GM23338 (cell line): ENCODE data around the gene GAB1. TPM values are rescaled to one million over a fixed set of nuclear protein-coding genes. Genes with fewer than 3 reads are reported as not detected.

ENCODE experiments used
- ATAC-seq: fragments of 200-7000 bp; cut with Tn5 transposase; 3 replicates; pipeline ENCODE4 v1.9.1; 2020
- DNase-seq: peaks from one replicate; pipeline ENCODE4 v3.0.0-alpha.2; 2015; ENCODE audit warnings: low spot score
- H2AFZ ChIP-seq: fragments of 200-600 bp; sonication (generic); 2 replicates; pipeline ENCODE4 v1.8.0; 2016; ENCODE audit warnings: antibody characterized with exemption, mild to moderate bottlenecking, moderate library complexity
- H3F3A ChIP-seq: fragments of 200-600 bp; sonication (generic); replicated peaks from 2 replicates; pipeline ENCODE4 v1.8.0; 2017; ENCODE audit warnings: antibody characterized with exemption, mixed run types, low read depth
- H3K27ac ChIP-seq: fragments of 200-600 bp; sonication (generic); 2 replicates; pipeline ENCODE4 v1.6.1; 2016; ENCODE audit warnings: low read depth
- H3K27me3 ChIP-seq: fragments of 200-600 bp; sonication (generic); 2 replicates; pipeline ENCODE4 v1.8.0; 2016; ENCODE audit warnings: mild to moderate bottlenecking, mixed run types, moderate library complexity; ENCODE audit not compliant: insufficient read depth
- H3K36me3 ChIP-seq: fragments of 200-600 bp; sonication (generic); 2 replicates; pipeline ENCODE4 v1.8.0; 2016; ENCODE audit warnings: mild to moderate bottlenecking; ENCODE audit not compliant: insufficient read depth
- H3K4me1 ChIP-seq: fragments of 200-600 bp; sonication (generic); 2 replicates; pipeline ENCODE4 v1.8.0; 2016; ENCODE audit warnings: mild to moderate bottlenecking, moderate library complexity; ENCODE audit not compliant: insufficient read depth
- H3K4me2 ChIP-seq: fragments of 200-600 bp; sonication (generic); 2 replicates; pipeline ENCODE4 v1.7.1; 2017; ENCODE audit warnings: mixed run types
- H3K4me3 ChIP-seq: fragments of 200-600 bp; sonication (generic); 2 replicates; pipeline ENCODE4 v1.6.1; 2016; ENCODE audit warnings: mixed run types
- H3K79me2 ChIP-seq: fragments of 200-600 bp; sonication (generic); replicated peaks from 2 replicates; pipeline ENCODE4 v1.8.0; 2017; ENCODE audit warnings: mild to moderate bottlenecking; ENCODE audit not compliant: insufficient read depth
- H3K9me2 ChIP-seq: fragments of 200-600 bp; sonication (generic); 2 replicates; pipeline ENCODE4 v1.8.0; 2017; ENCODE audit not compliant: insufficient read depth
- H4K20me1 ChIP-seq: fragments of 200-600 bp; sonication (generic); replicated peaks from 2 replicates; pipeline ENCODE4 v1.8.0; 2017; ENCODE audit warnings: mild to moderate bottlenecking; ENCODE audit not compliant: insufficient read depth
- H3K27ac Mint-ChIP-seq: 2 replicates; pipeline ENCODE4 v1.8.0; 2020; ENCODE audit warnings: inconsistent platforms, mild to moderate bottlenecking, moderate library complexity, mixed read lengths
- H3K27me3 Mint-ChIP-seq: 3 replicates; pipeline ENCODE4 v1.8.0; 2022; ENCODE audit warnings: low read depth, mild to moderate bottlenecking, moderate library complexity, mixed read lengths, inconsistent platforms; ENCODE audit not compliant: insufficient read depth, poor library complexity
- H3K36me3 Mint-ChIP-seq: 3 replicates; pipeline ENCODE4 v1.8.0; 2021; ENCODE audit warnings: low read depth, mild to moderate bottlenecking, inconsistent platforms, moderate library complexity, mixed read lengths
- H3K4me1 Mint-ChIP-seq: 3 replicates; pipeline ENCODE4 v1.8.0; 2020; ENCODE audit warnings: mild to moderate bottlenecking, inconsistent platforms, mixed read lengths
- H3K4me3 Mint-ChIP-seq: 3 replicates; pipeline ENCODE4 v1.8.0; 2021; ENCODE audit warnings: moderate library complexity, mild to moderate bottlenecking, inconsistent platforms, mixed read lengths
- H3K9me3 Mint-ChIP-seq: 3 replicates; pipeline ENCODE4 v1.8.0; 2020; ENCODE audit warnings: moderate library complexity, mild to moderate bottlenecking, inconsistent platforms, mixed read lengths
- CREB1 ChIP-seq: fragments of 250-450 bp; sonication (Bioruptor Pico); IDR thresholded peaks from 2 replicates; pipeline ENCODE4 v1.5.0; 2020; ENCODE audit warnings: low read depth, mild to moderate bottlenecking, moderate library complexity
- EZH2 ChIP-seq: fragments of 200-600 bp; sonication (generic); IDR thresholded peaks from one replicate; pipeline ENCODE4 v1.8.0; 2017; ENCODE audit warnings: antibody characterized with exemption, mild to moderate bottlenecking, low read depth; ENCODE audit not compliant: unreplicated experiment
- EZH2phosphoT487 ChIP-seq: fragments of 200-600 bp; sonication (generic); IDR thresholded peaks from one replicate; pipeline ENCODE4 v1.8.1; 2018; ENCODE audit warnings: antibody characterized with exemption; ENCODE audit not compliant: unreplicated experiment
- JUNB ChIP-seq: IDR thresholded peaks from one replicate; pipeline ENCODE4 v1.6.1; 2016; ENCODE audit warnings: antibody characterized with exemption; ENCODE audit not compliant: unreplicated experiment
- NANOG ChIP-seq: IDR thresholded peaks from 2 replicates; pipeline ENCODE4 v1.6.1; 2016; ENCODE audit warnings: antibody characterized with exemption, borderline replicate concordance
- POLR2AphosphoS5 ChIP-seq: IDR thresholded peaks from 2 replicates; pipeline ENCODE4 v1.6.1; 2016; ENCODE audit warnings: antibody characterized with exemption, low read depth
- STAT1 ChIP-seq: IDR thresholded peaks from one replicate; pipeline ENCODE4 v1.6.1; 2016; ENCODE audit warnings: antibody characterized with exemption; ENCODE audit not compliant: unreplicated experiment
- polyA plus RNA-seq: library from polyadenylated mRNA; unstranded; fragments of >200 nt; fragmentation: Nextera tagmentation; extraction: Ambion mirVana; gene quantifications from 2 replicates; pipeline ENCODE4 v1.2.1, GENCODE V29; 2016
- total RNA-seq: library from RNA; depleted of rRNA; stranded (reverse); fragments of >200 nt; shearing (Covaris generic); gene quantifications from 2 replicates; pipeline ENCODE4 v1.2.3, GENCODE V29; 2014
- TF ChIP-seq, protein P1 (sequence below): fragments of 250-450 bp; sonication (Bioruptor Pico); IDR thresholded peaks from 2 replicates; pipeline ENCODE4 v1.5.0; 2020; ENCODE audit warnings: mild to moderate bottlenecking, moderate library complexity
- TF ChIP-seq, protein P2 (sequence below): IDR thresholded peaks from 2 replicates; pipeline ENCODE4 v1.6.1; 2016; ENCODE audit warnings: antibody characterized with exemption
- TF ChIP-seq, protein P3 (sequence below): IDR thresholded peaks from one replicate; pipeline ENCODE4 v1.6.1; 2018; ENCODE audit warnings: antibody characterized with exemption; ENCODE audit not compliant: unreplicated experiment

GAB1 gene
- total and polyA plus RNA-seq, 2 experiments from 2014 or later, result 4.0 to 18.4 TPM

DNA sequence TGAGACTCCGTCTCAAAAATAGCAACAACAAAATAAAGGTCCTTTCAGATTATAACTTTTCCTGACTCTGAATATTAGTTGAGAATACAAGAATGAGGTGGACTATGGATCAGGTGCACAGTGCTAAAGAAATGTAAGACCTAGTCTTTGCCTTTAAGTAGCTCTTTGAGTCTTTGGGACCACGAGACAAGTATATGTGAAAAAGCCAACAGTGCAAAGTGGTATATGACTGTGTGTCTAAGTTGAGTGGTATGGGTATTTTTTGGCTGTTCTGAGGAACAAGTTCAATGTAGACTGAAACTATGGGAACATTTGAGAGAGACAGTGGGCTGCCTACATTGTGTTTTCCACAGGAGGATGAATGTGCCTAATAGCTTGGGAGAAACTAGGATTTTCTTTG, 2.8 kb downstream of the GAB1 start (continued):
- TF ChIP-seq, protein P1, sequence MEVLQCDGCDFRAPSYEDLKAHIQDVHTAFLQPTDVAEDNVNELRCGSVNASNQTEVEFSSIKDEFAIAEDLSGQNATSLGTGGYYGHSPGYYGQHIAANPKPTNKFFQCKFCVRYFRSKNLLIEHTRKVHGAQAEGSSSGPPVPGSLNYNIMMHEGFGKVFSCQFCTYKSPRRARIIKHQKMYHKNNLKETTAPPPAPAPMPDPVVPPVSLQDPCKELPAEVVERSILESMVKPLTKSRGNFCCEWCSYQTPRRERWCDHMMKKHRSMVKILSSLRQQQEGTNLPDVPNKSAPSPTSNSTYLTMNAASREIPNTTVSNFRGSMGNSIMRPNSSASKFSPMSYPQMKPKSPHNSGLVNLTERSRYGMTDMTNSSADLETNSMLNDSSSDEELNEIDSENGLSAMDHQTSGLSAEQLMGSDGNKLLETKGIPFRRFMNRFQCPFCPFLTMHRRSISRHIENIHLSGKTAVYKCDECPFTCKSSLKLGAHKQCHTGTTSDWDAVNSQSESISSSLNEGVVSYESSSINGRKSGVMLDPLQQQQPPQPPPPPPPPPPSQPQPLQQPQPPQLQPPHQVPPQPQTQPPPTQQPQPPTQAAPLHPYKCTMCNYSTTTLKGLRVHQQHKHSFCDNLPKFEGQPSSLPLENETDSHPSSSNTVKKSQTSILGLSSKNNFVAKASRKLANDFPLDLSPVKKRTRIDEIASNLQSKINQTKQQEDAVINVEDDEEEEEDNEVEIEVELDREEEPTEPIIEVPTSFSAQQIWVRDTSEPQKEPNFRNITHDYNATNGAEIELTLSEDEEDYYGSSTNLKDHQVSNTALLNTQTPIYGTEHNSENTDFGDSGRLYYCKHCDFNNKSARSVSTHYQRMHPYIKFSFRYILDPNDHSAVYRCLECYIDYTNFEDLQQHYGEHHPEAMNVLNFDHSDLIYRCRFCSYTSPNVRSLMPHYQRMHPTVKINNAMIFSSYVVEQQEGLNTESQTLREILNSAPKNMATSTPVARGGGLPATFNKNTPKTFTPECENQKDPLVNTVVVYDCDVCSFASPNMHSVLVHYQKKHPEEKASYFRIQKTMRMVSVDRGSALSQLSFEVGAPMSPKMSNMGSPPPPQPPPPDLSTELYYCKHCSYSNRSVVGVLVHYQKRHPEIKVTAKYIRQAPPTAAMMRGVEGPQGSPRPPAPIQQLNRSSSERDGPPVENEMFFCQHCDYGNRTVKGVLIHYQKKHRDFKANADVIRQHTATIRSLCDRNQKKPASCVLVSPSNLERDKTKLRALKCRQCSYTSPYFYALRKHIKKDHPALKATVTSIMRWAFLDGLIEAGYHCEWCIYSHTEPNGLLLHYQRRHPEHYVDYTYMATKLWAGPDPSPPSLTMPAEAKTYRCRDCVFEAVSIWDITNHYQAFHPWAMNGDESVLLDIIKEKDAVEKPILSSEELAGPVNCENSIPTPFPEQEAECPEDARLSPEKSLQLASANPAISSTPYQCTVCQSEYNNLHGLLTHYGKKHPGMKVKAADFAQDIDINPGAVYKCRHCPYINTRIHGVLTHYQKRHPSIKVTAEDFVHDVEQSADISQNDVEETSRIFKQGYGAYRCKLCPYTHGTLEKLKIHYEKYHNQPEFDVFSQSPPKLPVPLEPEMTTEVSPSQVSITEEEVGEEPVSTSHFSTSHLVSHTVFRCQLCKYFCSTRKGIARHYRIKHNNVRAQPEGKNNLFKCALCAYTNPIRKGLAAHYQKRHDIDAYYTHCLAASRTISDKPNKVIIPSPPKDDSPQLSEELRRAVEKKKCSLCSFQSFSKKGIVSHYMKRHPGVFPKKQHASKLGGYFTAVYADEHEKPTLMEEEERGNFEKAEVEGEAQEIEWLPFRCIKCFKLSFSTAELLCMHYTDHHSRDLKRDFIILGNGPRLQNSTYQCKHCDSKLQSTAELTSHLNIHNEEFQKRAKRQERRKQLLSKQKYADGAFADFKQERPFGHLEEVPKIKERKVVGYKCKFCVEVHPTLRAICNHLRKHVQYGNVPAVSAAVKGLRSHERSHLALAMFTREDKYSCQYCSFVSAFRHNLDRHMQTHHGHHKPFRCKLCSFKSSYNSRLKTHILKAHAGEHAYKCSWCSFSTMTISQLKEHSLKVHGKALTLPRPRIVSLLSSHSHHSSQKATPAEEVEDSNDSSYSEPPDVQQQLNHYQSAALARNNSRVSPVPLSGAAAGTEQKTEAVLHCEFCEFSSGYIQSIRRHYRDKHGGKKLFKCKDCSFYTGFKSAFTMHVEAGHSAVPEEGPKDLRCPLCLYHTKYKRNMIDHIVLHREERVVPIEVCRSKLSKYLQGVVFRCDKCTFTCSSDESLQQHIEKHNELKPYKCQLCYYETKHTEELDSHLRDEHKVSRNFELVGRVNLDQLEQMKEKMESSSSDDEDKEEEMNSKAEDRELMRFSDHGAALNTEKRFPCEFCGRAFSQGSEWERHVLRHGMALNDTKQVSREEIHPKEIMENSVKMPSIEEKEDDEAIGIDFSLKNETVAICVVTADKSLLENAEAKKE (CRISPR knock-in tag), result no peak
- no peak for TF ChIP-seq JUNB
- TF ChIP-seq STAT1, result no peak
- TF ChIP-seq, protein P2, sequence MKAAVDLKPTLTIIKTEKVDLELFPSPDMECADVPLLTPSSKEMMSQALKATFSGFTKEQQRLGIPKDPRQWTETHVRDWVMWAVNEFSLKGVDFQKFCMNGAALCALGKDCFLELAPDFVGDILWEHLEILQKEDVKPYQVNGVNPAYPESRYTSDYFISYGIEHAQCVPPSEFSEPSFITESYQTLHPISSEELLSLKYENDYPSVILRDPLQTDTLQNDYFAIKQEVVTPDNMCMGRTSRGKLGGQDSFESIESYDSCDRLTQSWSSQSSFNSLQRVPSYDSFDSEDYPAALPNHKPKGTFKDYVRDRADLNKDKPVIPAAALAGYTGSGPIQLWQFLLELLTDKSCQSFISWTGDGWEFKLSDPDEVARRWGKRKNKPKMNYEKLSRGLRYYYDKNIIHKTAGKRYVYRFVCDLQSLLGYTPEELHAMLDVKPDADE, result no peak
- TF ChIP-seq CREB1 (CRISPR knock-in tag), result no peak
- TF ChIP-seq EZH2, result no peak

DNA sequence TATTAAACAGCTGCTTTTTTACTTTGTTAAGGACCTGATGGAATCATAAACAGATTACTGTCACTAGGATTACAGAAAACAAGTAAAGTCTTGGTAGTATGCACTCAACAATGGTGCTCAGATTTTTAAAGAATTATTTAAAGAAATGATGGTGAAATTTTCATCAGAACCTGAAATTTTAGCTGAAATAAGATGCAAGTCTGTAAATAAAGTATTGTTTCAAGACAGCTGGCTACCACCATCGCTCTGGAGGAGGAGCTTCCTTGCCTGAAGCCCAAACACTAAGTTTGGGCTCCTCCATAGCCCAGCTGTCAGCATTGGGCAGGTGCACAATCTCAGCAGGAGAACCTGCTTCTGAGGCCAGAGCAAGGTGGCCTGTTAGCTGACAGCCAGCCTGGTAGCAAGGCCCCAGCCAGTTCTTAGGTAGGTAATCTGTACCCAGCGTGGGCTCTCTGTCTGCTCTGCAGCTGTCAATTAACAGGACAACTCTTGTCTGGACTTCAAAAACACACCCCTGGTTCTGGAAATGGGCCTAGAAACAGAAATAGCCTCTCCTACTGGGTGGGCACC, 4.6 kb downstream of the GAB1 start:
- no peak overlapping the region for H3K27ac Mint-ChIP-seq
- Histone ChIP-seq H2AFZ (no peak overlapping the region), H3K4me1 (peaks cover 34% of the 10 kb centered on the region), H3K9me2 (no peaks in the 10 kb centered on the region), H4K20me1 (peaks cover 30% of the 10 kb centered on the region), H3K36me3 (no peaks in the 10 kb centered on the region), H3K79me2 (peaks cover 87% of the 10 kb centered on the region), H3K4me2 (no peak overlapping the region), H3K4me3 (no peak overlapping the region), H3F3A (no peaks in the 10 kb centered on the region), H3K27me3 (peaks cover 7% of the 10 kb centered on the region), H3K27ac (no peak overlapping the region)
- peaks cover 49% of the 10 kb centered on the region for H3K4me1 Mint-ChIP-seq
- H3K36me3 Mint-ChIP-seq, result no peaks in the 10 kb centered on the region
- no peak for ATAC-seq
- no peak overlapping the region for H3K4me3 Mint-ChIP-seq
- H3K9me3 Mint-ChIP-seq, result no peaks in the 10 kb centered on the region
- DNase-seq, result no peak
- H3K27me3 Mint-ChIP-seq, result peaks cover 8% of the 10 kb centered on the region
- TF ChIP-seq EZH2phosphoT487 (no peak), NANOG (no peak), POLR2AphosphoS5 (no peak), STAT1 (no peak), EZH2 (no peak)
- TF ChIP-seq, protein P3, sequence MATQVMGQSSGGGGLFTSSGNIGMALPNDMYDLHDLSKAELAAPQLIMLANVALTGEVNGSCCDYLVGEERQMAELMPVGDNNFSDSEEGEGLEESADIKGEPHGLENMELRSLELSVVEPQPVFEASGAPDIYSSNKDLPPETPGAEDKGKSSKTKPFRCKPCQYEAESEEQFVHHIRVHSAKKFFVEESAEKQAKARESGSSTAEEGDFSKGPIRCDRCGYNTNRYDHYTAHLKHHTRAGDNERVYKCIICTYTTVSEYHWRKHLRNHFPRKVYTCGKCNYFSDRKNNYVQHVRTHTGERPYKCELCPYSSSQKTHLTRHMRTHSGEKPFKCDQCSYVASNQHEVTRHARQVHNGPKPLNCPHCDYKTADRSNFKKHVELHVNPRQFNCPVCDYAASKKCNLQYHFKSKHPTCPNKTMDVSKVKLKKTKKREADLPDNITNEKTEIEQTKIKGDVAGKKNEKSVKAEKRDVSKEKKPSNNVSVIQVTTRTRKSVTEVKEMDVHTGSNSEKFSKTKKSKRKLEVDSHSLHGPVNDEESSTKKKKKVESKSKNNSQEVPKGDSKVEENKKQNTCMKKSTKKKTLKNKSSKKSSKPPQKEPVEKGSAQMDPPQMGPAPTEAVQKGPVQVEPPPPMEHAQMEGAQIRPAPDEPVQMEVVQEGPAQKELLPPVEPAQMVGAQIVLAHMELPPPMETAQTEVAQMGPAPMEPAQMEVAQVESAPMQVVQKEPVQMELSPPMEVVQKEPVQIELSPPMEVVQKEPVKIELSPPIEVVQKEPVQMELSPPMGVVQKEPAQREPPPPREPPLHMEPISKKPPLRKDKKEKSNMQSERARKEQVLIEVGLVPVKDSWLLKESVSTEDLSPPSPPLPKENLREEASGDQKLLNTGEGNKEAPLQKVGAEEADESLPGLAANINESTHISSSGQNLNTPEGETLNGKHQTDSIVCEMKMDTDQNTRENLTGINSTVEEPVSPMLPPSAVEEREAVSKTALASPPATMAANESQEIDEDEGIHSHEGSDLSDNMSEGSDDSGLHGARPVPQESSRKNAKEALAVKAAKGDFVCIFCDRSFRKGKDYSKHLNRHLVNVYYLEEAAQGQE, result no peak
